ENCODE measurements around the gene C1orf116.

DNA sequence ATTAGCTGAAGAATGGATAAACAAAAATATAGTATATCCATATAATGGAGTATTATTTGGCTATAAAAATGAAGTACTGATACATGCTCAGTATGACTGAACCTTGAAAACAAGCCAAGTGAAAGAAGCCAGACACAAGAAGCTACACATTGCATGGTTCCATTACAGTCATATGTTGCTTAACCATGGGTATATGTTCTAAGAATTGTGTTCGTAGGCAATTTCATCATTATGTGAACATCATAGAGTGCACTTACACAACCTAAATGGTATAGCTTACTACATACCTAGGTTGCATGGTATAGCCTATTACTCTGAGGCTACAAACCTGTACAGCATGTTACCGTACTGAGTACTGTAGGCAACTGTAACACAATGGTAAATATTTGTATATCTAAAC lies 33.7 kb downstream of the C1orf116 start:
- TF ChIP-seq, protein P1, sequence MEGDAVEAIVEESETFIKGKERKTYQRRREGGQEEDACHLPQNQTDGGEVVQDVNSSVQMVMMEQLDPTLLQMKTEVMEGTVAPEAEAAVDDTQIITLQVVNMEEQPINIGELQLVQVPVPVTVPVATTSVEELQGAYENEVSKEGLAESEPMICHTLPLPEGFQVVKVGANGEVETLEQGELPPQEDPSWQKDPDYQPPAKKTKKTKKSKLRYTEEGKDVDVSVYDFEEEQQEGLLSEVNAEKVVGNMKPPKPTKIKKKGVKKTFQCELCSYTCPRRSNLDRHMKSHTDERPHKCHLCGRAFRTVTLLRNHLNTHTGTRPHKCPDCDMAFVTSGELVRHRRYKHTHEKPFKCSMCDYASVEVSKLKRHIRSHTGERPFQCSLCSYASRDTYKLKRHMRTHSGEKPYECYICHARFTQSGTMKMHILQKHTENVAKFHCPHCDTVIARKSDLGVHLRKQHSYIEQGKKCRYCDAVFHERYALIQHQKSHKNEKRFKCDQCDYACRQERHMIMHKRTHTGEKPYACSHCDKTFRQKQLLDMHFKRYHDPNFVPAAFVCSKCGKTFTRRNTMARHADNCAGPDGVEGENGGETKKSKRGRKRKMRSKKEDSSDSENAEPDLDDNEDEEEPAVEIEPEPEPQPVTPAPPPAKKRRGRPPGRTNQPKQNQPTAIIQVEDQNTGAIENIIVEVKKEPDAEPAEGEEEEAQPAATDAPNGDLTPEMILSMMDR (IDR thresholded peaks at IDR 0.05; ENCODE audit: poor library complexity, severe bottlenecking): no peak
- no peak for TF ChIP-seq TAF1 (IDR thresholded peaks at IDR 0.05; ENCODE audit: low read depth)
- TF ChIP-seq EP300 (conservative IDR thresholded peaks at IDR 0.05; ENCODE audit: poor library complexity, severe bottlenecking): no peak
- no peak for TF ChIP-seq RAD21 (conservative IDR thresholded peaks at IDR 0.05)
- no peak for TF ChIP-seq MXI1 (conservative IDR thresholded peaks at IDR 0.05; ENCODE audit: poor library complexity, severe bottlenecking)
- no peak for TF ChIP-seq SMC3 (conservative IDR thresholded peaks at IDR 0.05; ENCODE audit: poor library complexity)
- no peak for TF ChIP-seq REST (IDR thresholded peaks at IDR 0.05; ENCODE audit: borderline replicate concordance)

Measured in neural cell (in vitro differentiated cells).